GM23248 (cell line): ENCODE measurements around the gene SMARCC2. TPM values are rescaled to one million over a fixed set of nuclear protein-coding genes. Genes with fewer than 3 reads are reported as not detected.

Experiments used
- DNase-seq: peaks from one replicate; pipeline ENCODE4 v3.0.0-alpha.2; 2015
- H2AFZ ChIP-seq: fragments of 200-600 bp; sonication (generic); 2 replicates; pipeline ENCODE4 v1.6.1; 2016; ENCODE audit warnings: antibody characterized with exemption
- H3F3A ChIP-seq: fragments of 200-600 bp; sonication (generic); 2 replicates; pipeline ENCODE4 v1.6.1; 2016; ENCODE audit warnings: mild to moderate bottlenecking, antibody characterized with exemption, mixed run types; ENCODE audit not compliant: insufficient read depth
- H3K27ac ChIP-seq: fragments of 200-600 bp; sonication (generic); 2 replicates; pipeline ENCODE4 v1.5.1; 2016; ENCODE audit warnings: mild to moderate bottlenecking
- H3K27me3 ChIP-seq: fragments of 200-600 bp; sonication (generic); replicated peaks from 2 replicates; pipeline ENCODE4 v1.6.1; 2016; ENCODE audit warnings: mild to moderate bottlenecking; ENCODE audit not compliant: insufficient read depth
- H3K36me3 ChIP-seq: fragments of 200-600 bp; sonication (generic); 2 replicates; pipeline ENCODE4 v1.6.1; 2016; ENCODE audit warnings: low read depth, mild to moderate bottlenecking
- H3K4me1 ChIP-seq: fragments of 200-600 bp; sonication (generic); 2 replicates; pipeline ENCODE4 v1.6.1; 2016; ENCODE audit warnings: mild to moderate bottlenecking; ENCODE audit not compliant: insufficient read depth
- H3K4me2 ChIP-seq: fragments of 200-600 bp; sonication (generic); one replicate; pipeline ENCODE4 v1.6.1; 2016; ENCODE audit warnings: mild to moderate bottlenecking; ENCODE audit not compliant: unreplicated experiment
- H3K4me3 ChIP-seq: fragments of 200-600 bp; sonication (generic); 2 replicates; pipeline ENCODE4 v1.5.1; 2016; ENCODE audit warnings: mild to moderate bottlenecking
- H3K79me2 ChIP-seq: fragments of 200-600 bp; sonication (generic); 2 replicates; pipeline ENCODE4 v1.6.1; 2016; ENCODE audit warnings: mild to moderate bottlenecking; ENCODE audit not compliant: insufficient read depth
- H3K9ac ChIP-seq: fragments of 200-600 bp; sonication (generic); 2 replicates; pipeline ENCODE4 v1.6.1; 2016; ENCODE audit warnings: mild to moderate bottlenecking
- H3K9me2 ChIP-seq: fragments of 200-600 bp; sonication (generic); 2 replicates; pipeline ENCODE4 v1.6.1; 2016; ENCODE audit warnings: mixed run types, mild to moderate bottlenecking, moderate library complexity; ENCODE audit not compliant: insufficient read depth
- H3K9me3 ChIP-seq: fragments of 200-600 bp; sonication (generic); one replicate; pipeline ENCODE4 v1.6.1; 2017; ENCODE audit warnings: low read depth
- H4K20me1 ChIP-seq: fragments of 200-600 bp; sonication (generic); 2 replicates; pipeline ENCODE4 v1.6.0; 2016; ENCODE audit not compliant: insufficient read depth
- EZH2 ChIP-seq: fragments of 200-600 bp; sonication (generic); IDR thresholded peaks from 2 replicates; pipeline ENCODE4 v1.6.1; 2018; ENCODE audit warnings: antibody characterized with exemption, mild to moderate bottlenecking; ENCODE audit not compliant: insufficient read depth, poor library complexity, severe bottlenecking
- EZH2phosphoT487 ChIP-seq: fragments of 200-600 bp; sonication (generic); IDR thresholded peaks from 2 replicates; pipeline ENCODE4 v1.6.1; 2018; ENCODE audit warnings: antibody characterized with exemption, moderate library complexity, mild to moderate bottlenecking, low read depth; ENCODE audit not compliant: insufficient read depth
- WGBS, 2 experiments: methylation state at CpG; one replicate each; pipeline ENCODE4 v1.1.6; 2015 to 2017; ENCODE audit warnings: low lambda C conversion rate in 2 of 2, low coverage in 1 of 2; ENCODE audit errors: missing lambda C conversion rate in 2 of 2; 5-methylcytosine and 5-hydroxymethylcytosine counted together
- in situ Hi-C: fragments of 300-500 bp; cut with MboI; formaldehyde crosslinking; loops from 2 replicates; pipeline ENCODE4 v1.15.0; 2020
- polyA plus RNA-seq: library from polyadenylated mRNA; unstranded; fragments of >200 nt; fragmentation: Nextera tagmentation; extraction: Ambion mirVana; gene quantifications from 2 replicates; pipeline ENCODE4 v1.2.1, GENCODE V29; 2016
- total RNA-seq: library from RNA; depleted of rRNA; stranded (reverse); fragments of >200 nt; shearing (Covaris generic); gene quantifications from 2 replicates; pipeline ENCODE4 v1.2.3, GENCODE V29; 2014

The SMARCC2 gene
- total and polyA plus RNA-seq, 2 experiments from 2014 or later: 34.0 to 64.3 TPM

DNA sequence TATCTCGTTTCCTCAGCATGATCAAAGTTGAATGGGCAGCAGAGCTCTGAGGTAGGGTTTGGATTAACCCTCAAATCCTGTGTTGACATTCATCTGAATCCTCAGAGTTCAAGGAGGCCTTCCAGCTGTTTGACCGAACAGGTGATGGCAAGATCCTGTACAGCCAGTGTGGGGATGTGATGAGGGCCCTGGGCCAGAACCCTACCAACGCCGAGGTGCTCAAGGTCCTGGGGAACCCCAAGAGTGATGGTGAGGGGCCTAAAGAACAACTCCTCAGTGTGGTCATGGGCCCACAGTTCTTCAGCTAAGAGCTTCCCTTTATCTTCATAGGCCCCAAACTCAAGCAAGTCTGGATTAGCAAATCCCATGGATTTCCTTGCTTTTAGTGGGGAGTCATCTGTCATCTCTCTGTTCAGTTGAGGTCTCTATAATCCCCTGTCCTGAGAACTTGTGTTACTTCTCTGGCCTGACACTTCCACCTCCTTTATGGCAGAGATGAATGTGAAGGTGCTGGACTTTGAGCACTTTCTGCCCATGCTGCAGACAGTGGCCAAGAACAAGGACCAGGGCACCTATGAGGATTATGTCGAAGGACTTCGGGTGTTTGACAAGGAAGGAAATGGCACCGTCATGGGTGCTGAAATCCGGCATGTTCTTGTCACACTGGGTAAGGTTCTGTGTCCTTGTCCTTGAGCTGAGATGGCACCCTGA is 29.6 kb downstream of the SMARCC2 start:
- peaks cover 14% of the 10 kb centered on the region for H3K4me1 ChIP-seq
- H3K27me3 ChIP-seq: no peaks in the 10 kb centered on the region
- peaks cover 46% of the 10 kb centered on the region for H3K79me2 ChIP-seq
- peaks cover 20% of the 10 kb centered on the region for H3K36me3 ChIP-seq
- no peaks in the 10 kb centered on the region for H3K9me3 ChIP-seq
- in situ Hi-C loops: no loop called here
- no peak overlapping the region for H2AFZ ChIP-seq
- no peak for TF ChIP-seq EZH2phosphoT487
- no peak for TF ChIP-seq EZH2
- H3K9ac ChIP-seq: peak overlapping the region; percentile 97
- no peaks in the 10 kb centered on the region for H3K9me2 ChIP-seq
- H3K27ac ChIP-seq: peak overlapping the region; percentile 89
- 16 to 18% methylated on average over 8 of the region's 8 CpGs for WGBS, 2 experiments
- H3K4me3 ChIP-seq: peak overlapping the region; percentile 85
- 0 out of 2 replicates have a peak, but pooled peaks cover 9% of the 10 kb centered on the region for H4K20me1 ChIP-seq
- H3K4me2 ChIP-seq: peak overlapping the region; percentile 99
- DNase-seq: no peak
- peaks cover 71% of the 10 kb centered on the region for H3F3A ChIP-seq

DNA sequence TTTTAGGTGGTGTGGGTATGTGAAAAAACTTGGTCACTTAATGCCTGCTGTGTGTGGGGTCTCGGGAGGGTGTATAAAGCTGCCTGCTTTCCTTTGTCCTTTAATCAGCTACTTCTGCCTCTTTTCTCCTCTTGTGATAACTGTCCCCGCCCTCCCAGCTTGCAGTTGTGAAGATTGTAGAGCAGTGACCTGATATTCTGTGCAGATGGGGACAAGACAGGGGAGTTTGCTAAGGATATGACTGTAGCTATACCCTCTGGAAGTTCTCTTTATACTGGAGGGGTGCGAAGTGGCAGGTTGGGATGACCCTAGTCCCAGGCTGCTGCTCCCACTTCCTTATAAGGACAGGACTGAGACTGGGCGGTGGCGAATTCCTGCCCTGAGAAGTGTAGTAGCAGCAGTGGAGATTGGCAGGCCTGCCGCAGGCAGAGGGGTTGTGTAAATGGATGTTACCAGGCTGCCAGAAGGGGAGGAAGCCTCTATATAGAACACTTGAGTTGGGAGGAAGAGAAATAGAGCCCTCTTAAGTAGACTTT is 30.3 kb downstream of the SMARCC2 start:
- H4K20me1 ChIP-seq: 0 out of 2 replicates have a peak, but pooled peaks cover 9% of the 10 kb centered on the region

DNA sequence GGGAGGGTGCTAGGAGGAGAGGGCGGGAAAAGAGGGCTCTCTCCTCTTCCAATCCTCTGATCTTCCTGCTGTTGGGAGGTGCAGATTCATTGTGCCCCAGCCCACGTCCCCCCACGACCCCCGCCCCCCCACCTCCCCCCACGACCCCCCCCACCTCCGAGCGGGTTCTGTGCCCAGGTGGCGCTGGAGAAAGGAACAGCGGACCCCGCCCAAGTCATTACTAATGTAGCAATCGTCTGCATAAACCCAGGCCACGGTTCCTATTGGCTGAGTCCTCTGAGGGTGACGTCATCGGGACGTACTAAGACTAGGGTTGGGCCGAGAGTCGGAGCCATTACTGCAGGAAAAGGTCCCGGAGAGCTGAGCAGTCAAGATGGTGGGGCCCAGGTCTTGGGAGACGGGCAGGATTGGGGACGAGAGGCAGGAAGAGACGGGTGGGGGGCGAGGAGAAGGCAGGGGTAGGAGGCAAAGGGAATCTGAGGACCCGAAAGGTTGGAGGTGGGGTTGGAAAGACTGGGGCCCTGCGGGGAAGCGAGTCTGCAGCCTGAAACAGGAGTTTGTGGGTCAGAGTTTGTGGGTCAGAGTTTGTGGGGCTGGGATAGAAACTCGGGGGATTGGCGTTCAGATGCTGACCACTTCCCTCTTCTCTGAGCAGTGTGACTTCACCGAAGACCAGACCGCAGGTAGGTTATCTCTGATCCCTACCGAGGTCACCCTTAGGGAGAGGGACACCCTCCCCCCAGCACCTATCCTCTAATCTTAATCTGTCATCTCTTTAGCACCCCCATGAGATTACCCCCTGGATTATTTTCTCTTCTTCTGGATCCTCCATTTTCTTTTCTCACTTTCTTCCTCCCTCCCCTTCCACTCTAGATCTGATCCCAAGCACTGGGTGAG is 31.0 kb downstream of the SMARCC2 start, which contains the start of gene MYL6:
MYL6 (plus strand) TSS at position 331 of the 897 bp plus-strand sequence; CDS start at position 374, 43 bp downstream.
- Histone ChIP-seq H3K4me2 (peak within 1 kb of the TSS; percentile 99), H3K36me3 (peaks cover 19% of the 10 kb centered on the region), H4K20me1 (0 out of 2 replicates have a peak, but pooled peaks cover 9% of the 10 kb centered on the region), H3K79me2 (peaks cover 50% of the 10 kb centered on the region), H3K4me1 (peaks cover 14% of the 10 kb centered on the region), H3K9ac (peak within 1 kb of the TSS; percentile 97), H3K4me3 (peak within 1 kb of the TSS; percentile 85), H3K9me2 (no peaks in the 10 kb centered on the region), H2AFZ (peak within 1 kb of the TSS; percentile 78), H3K27me3 (no peaks in the 10 kb centered on the region), H3K27ac (peak within 1 kb of the TSS; percentile 89), H3F3A (peaks cover 57% of the 10 kb centered on the region), H3K9me3 (no peaks in the 10 kb centered on the region)
- WGBS, 2 experiments: 1% methylated on average over 24 to 30 of the region's 30 CpGs
- peak; percentile 100 for DNase-seq
- in situ Hi-C loops: no loop called here
- TF ChIP-seq EZH2phosphoT487: no peak
- no peak for TF ChIP-seq EZH2

More for the DNA sequence above, 30.3 kb downstream of the SMARCC2 start:
- H3K4me2 ChIP-seq: peak overlapping the region; percentile 99
- H3F3A ChIP-seq: peaks cover 65% of the 10 kb centered on the region
- H3K9me2 ChIP-seq: no peaks in the 10 kb centered on the region
- TF ChIP-seq EZH2 (no peak), EZH2phosphoT487 (no peak)
- no peak overlapping the region for H2AFZ ChIP-seq
- peak overlapping the region; percentile 85 for H3K4me3 ChIP-seq
- H3K36me3 ChIP-seq: peaks cover 20% of the 10 kb centered on the region
- H3K9me3 ChIP-seq: no peaks in the 10 kb centered on the region
- H3K27ac ChIP-seq: peak overlapping the region; percentile 89
- WGBS, 2 experiments: 1% methylated on average over 6 of the region's 6 CpGs
- peak overlapping the region; percentile 97 for H3K9ac ChIP-seq
- in situ Hi-C loops: no loop called here
- peaks cover 14% of the 10 kb centered on the region for H3K4me1 ChIP-seq
- H3K79me2 ChIP-seq: peaks cover 46% of the 10 kb centered on the region
- DNase-seq: peak; percentile 69
- H3K27me3 ChIP-seq: no peaks in the 10 kb centered on the region
